ENCODE measurements around the gene ERN1.
A peak's percentile ranks its signal among the peaks of the same experiment; 100 is the strongest.

The ERN1 gene

DNA sequence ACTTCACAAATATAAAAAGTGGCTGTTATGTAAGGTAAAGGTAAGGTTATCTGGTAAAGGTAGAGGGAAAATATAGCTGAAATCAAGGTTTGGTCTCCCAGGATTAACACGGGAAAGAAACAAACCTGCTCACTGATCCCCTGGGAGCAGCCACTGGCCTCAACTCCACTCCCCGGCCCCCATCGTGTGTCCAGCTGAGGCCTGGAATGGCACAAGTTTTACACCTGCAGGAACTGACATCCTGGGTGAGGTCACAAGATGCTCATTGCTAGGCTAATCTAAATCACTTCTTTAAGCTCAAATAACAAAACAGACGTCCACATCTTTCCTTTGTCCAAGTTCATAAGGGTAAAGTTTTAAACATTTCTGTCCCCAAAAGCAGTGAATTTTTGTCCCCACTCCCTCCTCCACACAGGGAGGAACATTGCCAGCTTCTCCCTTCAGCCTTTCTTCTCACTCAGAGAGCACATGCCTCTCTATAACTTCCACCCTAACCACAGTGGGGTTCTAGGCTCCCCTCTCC lies 46.3 kb downstream of the ERN1 start:
- no peak for DNase-seq (ENCODE audit: low spot score)

DNA sequence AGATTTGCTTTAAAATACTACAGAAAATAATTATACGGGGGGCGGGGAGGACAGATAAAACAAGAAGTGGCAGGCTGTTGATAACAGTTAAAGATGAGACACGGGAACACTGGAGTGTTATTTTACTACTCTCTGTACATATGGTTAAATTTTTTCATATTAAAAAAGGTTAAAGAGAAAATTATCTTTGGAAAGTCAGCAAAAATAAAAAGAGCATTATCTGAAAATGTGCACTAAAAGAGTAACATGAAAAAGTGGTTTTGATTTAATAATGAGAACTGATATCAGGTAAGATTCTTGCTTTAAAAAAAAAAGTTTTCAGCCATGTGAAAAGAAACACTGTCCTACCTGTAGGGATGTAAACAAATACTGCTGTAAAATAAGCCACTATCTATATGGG lies 46.9 kb downstream of the ERN1 start:
- DNase-seq (ENCODE audit: low spot score): no peak

DNA sequence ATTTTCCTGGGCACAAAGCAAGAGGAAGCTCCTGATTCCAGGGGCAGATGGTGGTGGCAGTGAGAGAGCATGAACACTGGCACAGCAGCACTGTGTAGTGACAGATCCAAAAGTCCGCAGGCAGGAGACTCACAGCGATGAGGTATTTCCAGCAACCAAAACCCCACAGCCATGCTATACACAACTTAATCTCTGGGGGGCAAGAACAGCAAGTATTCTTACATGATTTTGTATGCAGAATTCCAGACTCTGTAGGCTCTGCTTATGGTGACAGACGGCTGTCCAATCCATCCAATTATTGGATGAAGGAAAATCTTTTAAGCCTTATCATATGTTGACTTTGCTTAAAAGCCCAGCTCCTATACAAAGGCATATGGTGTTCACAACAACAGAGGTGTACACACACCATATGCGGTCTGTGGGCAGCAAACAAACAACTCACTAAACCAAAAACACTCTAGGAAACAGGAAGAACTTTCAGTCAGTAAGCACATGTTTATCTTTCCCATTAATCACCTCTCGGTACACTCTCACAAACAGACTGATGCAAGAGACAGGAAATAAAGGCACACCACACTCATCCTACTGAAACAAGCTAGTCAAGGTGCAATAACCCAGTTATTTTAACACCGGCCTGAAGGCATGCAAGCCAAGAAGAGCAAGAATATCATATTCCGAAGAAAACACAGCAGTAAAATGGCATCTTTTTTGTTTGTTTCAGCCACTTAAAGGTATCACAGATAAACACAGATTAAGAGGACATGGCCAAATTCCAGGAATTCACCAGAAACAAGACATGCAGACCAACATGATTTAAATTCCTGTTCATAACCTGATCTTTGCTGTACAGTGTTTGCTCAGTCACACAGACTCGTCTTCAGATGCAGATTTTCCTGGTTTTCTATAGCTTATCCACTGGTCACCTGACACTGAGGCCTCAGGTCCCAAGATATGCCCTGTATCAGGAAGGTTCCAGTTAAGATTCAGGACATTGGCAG lies 47.8 kb downstream of the ERN1 start:
- peak; percentile 10 for DNase-seq (ENCODE audit: low spot score)

DNA sequence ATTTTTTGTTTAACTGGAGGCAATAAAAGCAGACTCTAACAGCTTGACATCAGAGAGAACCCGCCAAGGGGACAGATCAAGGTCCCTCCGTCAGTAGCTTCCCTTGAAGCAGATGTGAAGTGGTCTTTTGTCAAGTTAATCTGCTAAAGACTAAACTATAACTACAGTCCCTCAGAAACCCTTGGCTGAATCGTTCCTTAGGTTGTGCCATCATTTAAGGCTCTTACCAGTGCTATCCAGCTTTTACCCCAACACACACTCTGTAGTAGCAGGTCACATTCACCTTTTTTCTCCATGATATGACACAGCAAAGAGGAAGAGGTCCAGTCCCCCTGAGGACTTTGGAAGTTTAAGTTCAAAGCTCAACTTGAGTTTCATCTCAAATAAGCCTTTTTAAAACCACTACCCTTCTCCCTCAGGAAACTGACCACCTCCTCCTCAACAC lies 49.7 kb downstream of the ERN1 start:
- DNase-seq (ENCODE audit: low spot score): no peak

DNA sequence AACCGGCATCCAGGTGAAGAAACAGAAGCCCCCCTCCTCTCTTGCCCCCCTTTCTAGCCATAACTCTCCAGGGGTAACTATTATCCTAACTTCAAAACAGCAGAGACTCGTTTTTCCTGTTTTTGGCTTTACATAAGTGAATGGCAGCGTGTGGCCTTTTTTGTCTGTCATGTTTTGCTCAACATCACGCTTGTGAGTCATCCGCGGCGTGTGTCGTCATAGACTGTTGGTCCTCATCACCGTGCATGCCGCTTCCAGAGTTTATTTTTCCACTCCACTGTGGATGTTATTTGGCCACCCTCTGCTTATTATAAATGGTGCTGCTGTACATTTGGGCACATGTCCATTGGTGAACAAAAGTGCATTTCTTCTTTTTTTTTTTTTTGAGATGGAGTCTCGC lies 52.6 kb downstream of the ERN1 start:
- DNase-seq (ENCODE audit: low spot score): no peak

DNA sequence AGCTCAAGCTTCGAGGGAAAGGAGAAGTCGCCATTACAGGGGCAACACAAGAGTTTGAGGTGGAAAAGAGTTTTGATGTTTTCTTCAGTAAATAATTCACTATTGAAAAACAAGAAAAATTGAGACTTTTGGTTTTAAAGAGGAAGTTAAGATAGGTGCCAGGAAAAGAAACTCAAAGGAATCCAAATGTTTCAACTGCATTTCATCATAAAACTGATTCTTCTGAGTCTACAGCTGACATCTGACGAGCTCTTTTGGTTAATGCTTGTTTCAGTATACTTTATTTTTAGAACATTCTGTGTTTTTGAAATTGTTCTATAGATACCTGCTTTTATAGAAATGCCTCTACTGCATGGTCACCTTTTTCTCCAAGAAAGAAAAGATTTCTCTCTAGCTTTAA lies 54.0 kb downstream of the ERN1 start:
- no peak for DNase-seq (ENCODE audit: low spot score)

DNA sequence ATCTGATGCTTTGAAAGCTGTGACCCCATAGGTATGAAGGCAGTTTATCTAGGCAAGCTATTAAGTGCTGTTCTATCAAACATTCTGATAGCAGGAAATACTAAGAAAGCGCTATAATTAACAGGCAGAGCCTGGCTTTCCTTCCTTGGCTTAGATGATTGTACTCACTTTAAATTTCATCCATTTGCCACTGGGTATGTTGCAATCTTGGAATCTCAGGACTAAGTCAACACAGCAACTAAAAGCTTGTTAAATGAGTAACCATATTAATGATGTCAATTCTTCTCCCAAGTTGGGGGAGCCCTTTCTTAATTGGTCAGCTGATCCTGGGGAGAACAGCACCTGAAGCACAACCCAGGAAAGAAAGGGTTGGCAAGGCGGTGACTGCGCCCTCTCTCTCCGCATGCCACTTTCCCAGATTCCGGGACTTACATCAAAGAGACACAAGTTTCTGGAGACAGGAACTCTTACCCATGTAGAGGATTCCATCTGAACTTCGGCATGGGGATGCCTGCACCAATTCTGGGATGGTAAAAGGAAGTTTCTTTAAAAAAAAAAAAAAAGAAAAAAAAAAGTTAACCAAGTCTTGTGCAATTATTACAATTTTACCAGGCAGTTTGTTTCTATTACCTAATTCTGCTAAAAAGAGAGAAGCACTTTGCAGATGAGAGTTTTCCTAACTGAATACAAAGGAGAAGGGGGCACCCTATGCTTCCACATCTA lies 55.1 kb downstream of the ERN1 start:
- DNase-seq (ENCODE audit: low spot score): no peak

DNA sequence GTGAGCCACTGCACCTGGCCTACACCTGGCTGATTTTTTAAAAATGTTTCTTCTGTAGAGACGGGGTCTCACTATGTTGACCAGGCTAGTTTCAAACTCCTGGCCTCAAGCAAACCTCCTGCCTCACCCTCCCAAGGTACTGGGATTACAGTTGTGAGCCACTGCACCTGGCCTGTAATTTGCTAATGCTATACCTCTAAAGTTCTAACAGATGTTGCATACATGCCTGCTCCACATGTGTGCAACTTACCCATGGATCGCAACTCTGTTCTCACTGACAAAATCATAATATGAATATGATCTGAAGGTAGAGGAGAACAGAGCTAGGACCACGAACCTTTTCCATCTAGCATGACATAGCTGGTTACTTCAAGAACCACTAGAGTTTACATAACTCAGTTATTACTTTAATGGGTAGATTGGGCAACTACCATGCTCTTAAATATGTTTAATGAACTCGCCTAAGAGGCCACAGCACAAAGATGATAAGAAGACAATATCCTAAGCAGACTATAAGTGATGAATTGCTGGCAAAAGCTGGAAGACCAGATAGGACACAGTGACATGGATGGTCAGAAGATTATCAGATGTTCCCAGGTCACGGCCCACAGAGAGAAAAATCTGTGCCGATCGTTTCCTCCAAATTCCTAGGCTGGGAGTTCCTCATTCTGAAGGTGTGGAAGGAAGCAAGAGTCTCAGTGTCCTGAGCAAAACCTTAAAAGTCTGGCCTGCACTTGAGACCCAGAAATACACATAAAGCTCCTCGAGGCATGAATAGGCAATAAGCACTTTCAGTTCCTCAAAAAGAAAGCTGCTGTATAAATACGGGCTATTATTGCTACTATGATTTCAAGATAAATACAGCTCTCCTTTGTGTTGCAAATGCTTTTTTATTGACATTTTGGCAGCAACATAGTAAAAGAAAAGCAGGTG lies 55.9 kb downstream of the ERN1 start:
- DNase-seq (ENCODE audit: low spot score): no peak

DNA sequence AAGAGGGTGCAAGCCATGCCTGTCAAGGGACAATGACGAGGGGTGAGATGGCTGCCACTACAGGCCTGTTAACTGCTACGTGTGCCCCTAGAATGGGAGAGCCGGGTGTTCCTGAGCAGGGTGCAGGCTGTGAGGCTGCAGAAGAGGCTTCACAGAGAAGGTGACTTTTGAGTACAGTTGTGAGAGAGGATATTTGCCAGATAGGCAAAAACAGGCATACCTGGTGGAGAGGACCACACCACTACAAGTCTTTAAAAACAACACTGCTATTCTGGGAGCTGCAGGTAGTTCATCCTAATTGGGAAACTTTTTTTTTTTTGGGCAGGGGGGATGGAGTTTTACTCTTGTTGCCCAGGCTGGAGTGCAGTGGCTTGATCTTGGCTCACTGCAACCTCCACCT lies 58.8 kb downstream of the ERN1 start:
- no peak for DNase-seq (ENCODE audit: low spot score)

DNA sequence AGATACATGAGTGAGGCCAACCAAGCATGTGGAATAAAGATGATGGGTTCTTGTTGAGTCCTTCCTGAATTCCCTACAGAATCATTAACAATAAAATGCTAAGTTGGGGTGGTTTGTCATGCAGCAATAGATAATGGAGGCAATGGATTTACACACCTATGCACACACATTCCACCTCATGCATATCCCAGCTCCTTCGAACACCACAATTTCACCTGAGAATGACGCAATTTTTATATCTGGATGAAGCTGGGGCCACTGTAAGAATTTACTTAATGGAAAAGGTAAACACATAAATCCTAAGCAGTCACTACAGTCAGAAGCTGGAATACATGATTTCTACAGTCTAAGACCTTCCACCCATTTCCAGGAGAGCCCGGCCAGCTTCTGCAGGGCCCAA lies 59.7 kb downstream of the ERN1 start:
- DNase-seq (ENCODE audit: low spot score): no peak

DNA sequence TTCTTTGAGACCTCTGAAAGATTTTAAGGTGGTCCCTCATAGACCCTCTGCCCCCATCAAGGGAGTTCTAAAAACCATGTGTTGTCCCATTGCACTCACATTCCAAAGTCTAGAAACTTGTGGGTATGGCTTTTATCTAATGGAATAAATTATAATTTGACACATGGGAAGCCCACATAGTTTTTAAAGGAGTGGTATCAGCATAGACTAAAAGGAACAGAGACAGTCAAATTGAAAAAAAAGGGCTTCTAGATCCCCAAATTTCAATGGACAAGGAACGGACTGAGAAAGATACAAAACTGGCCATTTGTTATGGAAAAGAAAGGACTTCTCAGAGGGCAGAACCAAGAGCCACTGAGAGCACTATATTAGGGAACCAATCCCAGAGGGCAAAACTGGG lies 60.8 kb downstream of the ERN1 start:
- no peak for DNase-seq (ENCODE audit: low spot score)

DNA sequence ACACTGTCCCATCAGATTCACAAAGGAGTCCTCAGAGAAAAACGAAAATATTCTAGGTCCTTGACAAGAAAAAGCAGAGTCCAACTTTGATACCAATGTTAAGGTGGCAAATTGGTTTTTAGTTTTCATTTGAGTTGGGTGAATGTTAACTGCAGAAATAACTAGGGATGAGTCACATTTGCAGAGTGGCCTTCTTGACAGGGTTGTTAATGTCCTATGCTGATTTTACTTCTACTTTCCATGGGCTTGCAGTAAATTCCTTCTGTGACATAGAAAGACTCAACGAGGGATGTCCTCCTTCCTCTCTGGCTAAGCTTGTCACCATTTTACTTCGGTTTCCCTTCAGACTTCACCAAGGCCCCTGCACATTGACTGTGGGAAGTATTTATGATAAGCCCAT lies 62.3 kb downstream of the ERN1 start:
- DNase-seq (ENCODE audit: low spot score): no peak

DNA sequence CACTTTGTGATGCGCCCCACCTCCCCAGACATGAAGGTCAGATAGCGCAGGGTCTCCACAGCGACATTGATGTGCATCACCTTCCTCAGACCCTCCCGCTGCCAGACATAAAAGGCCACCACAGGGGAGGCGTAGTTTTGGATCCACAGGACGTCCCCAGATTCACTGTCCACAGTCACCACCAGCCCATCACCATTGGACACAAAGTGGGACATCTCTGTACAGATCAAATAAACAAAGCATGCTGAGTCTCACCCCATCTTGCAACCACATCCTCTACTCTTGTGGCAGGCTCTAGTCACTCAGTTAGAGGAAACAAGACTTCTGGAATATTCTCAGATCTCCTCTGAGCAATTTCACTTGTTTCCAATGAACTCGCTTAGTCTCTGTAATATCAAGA lies 63.2 kb downstream of the ERN1 start:
- no peak for DNase-seq (ENCODE audit: low spot score)

DNA sequence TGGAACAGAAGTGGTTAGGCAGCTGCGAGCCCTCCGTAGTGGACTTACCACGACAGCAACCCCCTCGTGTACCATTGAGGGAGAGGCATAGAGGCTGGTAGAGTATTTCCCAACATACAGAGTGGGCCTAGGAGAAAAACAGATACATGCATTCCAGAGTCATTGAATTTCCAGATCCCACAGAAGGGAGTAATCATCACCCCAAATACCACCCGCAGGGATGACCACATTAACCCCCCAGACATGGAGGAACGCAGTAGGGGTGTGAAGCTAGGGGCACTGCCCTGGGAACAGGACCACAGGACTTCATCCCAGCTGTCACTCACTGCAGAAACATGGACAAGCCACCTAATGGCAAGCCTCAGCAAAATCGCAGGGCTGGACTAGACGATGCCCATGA lies 64.8 kb downstream of the ERN1 start:
- no peak for DNase-seq (ENCODE audit: low spot score)

DNA sequence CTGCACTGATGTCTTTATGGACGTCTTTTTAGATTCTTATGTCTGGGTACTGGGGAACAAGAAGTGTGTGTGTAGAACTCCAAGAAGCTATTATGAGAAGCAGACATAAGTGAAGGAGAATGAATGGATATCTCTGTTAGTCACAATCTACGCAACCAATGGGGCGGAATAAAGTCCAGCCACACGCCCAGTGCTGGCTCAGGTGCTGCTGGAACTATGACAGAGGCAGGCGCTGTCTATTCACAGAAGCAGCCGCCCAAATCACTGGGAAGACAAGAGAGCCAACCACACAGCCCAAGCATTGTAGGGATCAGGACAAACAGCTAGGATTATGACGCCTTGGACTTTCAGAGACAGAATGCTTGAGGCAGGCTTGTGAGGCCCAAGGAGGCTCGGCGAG lies 65.6 kb downstream of the ERN1 start:
- no peak for DNase-seq (ENCODE audit: low spot score)

DNA sequence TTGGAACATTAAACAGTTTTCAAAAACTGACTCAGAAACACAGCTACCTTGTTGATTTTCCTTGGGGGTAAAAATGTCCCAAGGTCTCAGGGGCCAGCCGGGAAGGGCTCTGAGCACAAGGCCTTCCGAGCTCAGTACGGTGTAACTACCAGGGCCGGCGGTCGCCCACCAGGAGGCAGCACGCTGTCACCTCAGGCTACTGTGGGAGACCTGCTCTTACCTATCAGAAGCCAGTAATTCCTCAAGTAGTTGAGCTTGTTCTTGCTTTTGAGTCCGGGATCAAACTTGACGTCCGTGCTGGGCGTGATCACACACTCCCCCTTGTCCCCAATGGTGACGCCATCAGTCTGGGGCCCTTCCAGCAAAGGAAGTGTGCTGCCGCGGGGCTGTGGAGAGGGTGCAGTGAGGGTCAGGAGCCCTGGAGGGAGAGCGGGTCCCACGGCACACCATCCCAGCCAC lies 66.1 kb downstream of the ERN1 start:
- no peak for DNase-seq (ENCODE audit: low spot score)

DNA sequence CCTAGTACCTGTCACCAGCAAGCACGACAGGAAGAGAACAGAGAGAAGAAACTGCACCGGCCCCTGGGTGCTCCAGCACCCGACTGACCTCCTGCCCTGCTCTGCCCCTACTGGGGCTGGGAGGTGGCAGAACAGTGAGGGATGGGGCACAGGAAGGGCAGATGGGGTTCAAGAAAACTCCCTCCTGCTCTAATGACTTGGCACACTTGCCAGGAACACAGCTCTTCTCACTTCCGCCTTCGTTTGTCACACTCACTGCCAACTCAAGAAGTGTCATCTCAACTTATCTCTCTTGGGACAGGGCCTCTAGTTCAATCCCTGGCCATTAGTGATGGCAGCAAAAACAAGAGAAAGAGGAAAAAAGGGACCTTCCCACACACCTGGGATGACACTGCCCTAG lies 66.9 kb downstream of the ERN1 start:
- DNase-seq (ENCODE audit: low spot score): no peak

DNA sequence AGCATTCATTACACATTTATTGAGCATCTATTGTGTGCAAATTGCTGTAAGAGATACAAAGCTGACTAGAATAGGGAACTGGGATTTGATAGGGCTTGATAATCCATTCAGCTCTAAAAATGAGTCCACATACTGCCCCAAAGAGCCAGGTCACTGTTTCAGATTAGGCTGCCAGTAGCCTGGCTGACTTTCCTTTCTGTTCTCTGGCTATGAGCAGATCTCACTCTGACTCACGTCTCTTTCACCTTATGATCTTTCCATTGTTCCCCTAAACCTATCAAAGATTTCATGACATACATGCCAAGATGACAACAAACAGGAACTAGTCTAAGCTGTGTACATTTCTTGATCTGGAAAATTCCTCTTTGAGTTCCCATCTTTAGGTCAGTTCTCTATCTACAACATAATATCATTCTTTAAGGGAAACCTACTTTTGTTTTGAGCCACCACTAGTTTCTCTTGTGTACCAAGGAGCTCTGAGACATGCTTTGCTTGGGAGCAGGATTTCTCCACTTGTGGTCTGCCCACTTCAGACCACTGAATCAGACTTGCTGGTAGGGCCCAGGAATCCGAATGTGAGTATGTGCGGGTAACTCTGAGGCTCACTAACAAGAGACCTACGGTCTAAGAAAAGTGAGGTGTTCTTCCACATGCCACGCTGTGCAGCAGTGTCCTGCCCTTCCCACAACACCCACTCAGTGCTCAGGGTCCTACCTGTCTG lies 68.6 kb downstream of the ERN1 start:
- no peak for DNase-seq (ENCODE audit: low spot score)

DNA sequence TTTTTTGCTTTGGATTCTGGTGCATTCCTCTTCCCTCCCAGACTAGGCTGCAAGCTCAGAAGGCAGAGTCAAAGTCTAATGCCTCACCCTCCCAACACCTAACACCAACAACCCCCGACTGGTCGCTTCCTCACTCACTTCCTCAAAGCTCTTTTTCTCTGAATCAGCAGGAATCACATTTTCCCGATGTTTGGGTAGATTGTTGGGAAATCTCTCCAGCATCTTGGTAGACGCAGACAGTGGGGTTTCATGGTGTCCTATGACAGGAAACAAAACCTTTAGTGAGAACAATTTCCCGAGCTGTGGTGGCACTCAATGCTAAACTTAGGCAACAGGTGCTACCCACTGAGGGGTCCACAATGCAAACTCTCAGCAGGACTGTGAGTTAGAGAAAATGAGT lies 69.6 kb downstream of the ERN1 start:
- DNase-seq (ENCODE audit: low spot score): no peak

DNA sequence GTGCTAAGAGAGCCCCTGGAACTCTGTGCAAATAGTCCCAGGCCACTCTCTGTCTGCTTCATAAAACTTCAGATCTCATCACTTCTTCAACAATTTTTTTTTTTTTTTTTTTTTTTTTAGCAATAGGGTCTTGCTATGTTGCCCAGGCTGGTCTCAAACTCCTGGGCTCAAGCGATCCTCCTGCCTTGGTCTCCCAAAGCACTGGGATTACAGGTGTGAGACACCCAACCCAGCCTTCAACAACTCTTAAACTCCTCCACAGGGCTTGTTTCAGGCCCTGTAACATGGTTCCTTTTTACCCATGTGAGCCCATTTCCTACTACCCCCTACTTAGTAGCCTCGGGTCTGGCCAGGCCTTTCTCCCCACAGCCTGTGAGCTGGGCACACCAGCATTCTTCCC lies 70.2 kb downstream of the ERN1 start:
- no peak for DNase-seq (ENCODE audit: low spot score)

DNA sequence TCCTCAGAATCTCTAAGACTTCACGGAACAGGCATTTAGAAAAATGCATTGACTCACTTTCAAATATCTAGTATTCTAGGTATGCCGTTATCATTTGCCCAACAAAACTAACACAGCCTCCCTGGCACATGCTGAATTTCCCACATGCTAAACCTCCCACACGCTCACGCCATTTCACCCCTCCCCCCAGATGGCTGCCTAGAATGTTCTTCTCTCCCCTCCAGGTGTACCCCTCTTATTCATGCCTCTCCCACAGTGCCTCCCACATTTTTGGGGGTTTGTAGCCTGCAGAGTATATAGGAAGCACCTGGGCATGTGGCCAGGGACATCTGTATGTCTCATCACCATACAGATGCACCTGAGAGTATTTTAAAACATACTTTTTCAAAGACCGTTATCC lies 71.3 kb downstream of the ERN1 start:
- no peak for DNase-seq (ENCODE audit: low spot score)

Measured in COLO829 (cell line).